Myocyte (in vitro differentiated cells): Measurements from ENCODE around the gene ZNF417. TPM values are rescaled to one million over a fixed set of nuclear protein-coding genes. Genes with fewer than 3 reads are reported as not detected.
A peak's percentile ranks its signal among the peaks of the same experiment; 100 is the strongest.

Experiments used
- DNase-seq: peaks from one replicate; pipeline ENCODE4 v3.0.0-alpha.2; 2012; ENCODE audit warnings: low read depth
- polyA plus RNA-seq: library from polyadenylated mRNA; unstranded; fragments of >200 nt; gene quantifications from one replicate; pipeline ENCODE4 v1.2.1, GENCODE V29; 2012; ENCODE audit warnings: missing spikeins
- total RNA-seq: library from RNA; depleted of rRNA; stranded (reverse); fragments of >200 nt; gene quantifications from 2 replicates; pipeline ENCODE4 v1.2.3, GENCODE V29; 2014

Gene ZNF417
- 8.1 and 10.9 TPM in 2 replicates for total RNA-seq
- polyA plus RNA-seq: 6.9 TPM

- DNase-seq: peak; percentile 94
These were observed at the start of gene ZNF417 for GRCh38 chr19:57916168-57916995. Gene ZNF417, minus strand, starts transcription at chr19:57916592. Its CDS starts 181 bp downstream, at chr19:57916411.

GRCh38 chr19:57964761-57965160, 48.4 kb upstream of the ZNF417 start:
- DNase-seq: no peak

- DNase-seq: no peak
These were observed 45.4 kb upstream of the ZNF417 start for GRCh38 chr19:57961785-57962184.

GRCh38 chr19:57954996-57955395, 38.6 kb upstream of the ZNF417 start:
- DNase-seq: no peak

- DNase-seq: no peak
These were observed 33.3 kb upstream of the ZNF417 start for GRCh38 chr19:57949702-57950101.

GRCh38 chr19:57949296-57949695, 32.9 kb upstream of the ZNF417 start:
- no peak for DNase-seq

GRCh38 chr19:57947419-57948134, 31.2 kb upstream of the ZNF417 start, which contains the start of gene ZNF256:
Gene ZNF256, minus strand, starts transcription at chr19:57947706. Its CDS starts 232 bp downstream, at chr19:57947474.
- DNase-seq: peak; percentile 97

- no peak for DNase-seq
These were observed 30.7 kb upstream of the ZNF417 start for GRCh38 chr19:57947088-57947418.

- DNase-seq: no peak
These were observed 29.9 kb upstream of the ZNF417 start for GRCh38 chr19:57946316-57946715.

- no peak for DNase-seq
These were observed 25.2 kb upstream of the ZNF417 start for GRCh38 chr19:57941593-57941992.

GRCh38 chr19:57935731-57936130, 19.3 kb upstream of the ZNF417 start:
- DNase-seq: no peak

GRCh38 chr19:57934820-57935665, 18.7 kb upstream of the ZNF417 start, which contains the start of gene ZNF418:
Gene ZNF418, minus strand, starts transcription at chr19:57935402. Its CDS starts 1,580 bp downstream, at chr19:57933822.
- peak; percentile 68 for DNase-seq

GRCh38 chr19:57927587-57927986, 11.2 kb upstream of the ZNF417 start:
- no peak for DNase-seq

- no peak for DNase-seq
These were observed 1.9 kb downstream of the ZNF417 start for GRCh38 chr19:57914531-57914930.

- DNase-seq: no peak
These were observed 9.0 kb downstream of the ZNF417 start for GRCh38 chr19:57907394-57907793.

- DNase-seq: no peak
These were observed 11.1 kb downstream of the ZNF417 start for GRCh38 chr19:57905258-57905657.

- DNase-seq: no peak
These were observed 12.7 kb downstream of the ZNF417 start for GRCh38 chr19:57903618-57904184.

GRCh38 chr19:57900311-57900710, 16.1 kb downstream of the ZNF417 start:
- no peak for DNase-seq

- DNase-seq: peak; percentile 84
These were observed 25.7 kb downstream of the ZNF417 start for GRCh38 chr19:57890706-57891105.

- DNase-seq: peak; percentile 80
These were observed 27.7 kb downstream of the ZNF417 start, which contains the start of gene ZNF814 for GRCh38 chr19:57888560-57889231. Gene ZNF814, minus strand, starts transcription at chr19:57889037. Its CDS starts 235 bp downstream, at chr19:57888802.
